Fibroblast of the conjunctiva (primary cell): ENCODE data around the gene TFF2.

Experiments
- DNase-seq: peaks from one replicate; pipeline ENCODE4 v3.0.0-alpha.2; 2010; ENCODE audit warnings: low read depth

The TFF2 gene, protein sequence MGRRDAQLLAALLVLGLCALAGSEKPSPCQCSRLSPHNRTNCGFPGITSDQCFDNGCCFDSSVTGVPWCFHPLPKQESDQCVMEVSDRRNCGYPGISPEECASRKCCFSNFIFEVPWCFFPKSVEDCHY

GRCh38 chr21:42350927-42351426 is at the start of gene TFF2:
Gene TFF2 (minus strand): TSS chr21:42350994. CDS start chr21:42350957, 37 bp downstream.
- no peak for DNase-seq

DNA sequence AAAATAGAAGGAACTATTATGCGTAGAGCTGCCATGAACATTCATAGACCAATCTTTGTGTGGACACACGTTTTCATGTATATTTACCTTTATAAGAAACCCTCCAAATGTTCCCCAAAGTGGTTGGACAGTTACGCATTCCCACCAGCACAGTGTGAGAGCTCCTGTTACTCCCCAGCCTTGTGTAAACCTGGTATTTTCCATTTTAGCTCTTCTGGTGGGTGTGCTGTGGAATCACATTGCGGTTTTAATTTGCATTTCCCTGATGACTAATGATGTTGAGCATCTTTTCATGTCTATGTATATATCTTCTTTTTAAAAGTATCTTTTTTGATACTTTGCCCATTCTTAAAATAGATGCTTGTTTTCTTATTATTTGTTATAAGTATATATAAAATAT is 49.7 kb upstream of the TFF2 start:
- no peak for DNase-seq

DNA sequence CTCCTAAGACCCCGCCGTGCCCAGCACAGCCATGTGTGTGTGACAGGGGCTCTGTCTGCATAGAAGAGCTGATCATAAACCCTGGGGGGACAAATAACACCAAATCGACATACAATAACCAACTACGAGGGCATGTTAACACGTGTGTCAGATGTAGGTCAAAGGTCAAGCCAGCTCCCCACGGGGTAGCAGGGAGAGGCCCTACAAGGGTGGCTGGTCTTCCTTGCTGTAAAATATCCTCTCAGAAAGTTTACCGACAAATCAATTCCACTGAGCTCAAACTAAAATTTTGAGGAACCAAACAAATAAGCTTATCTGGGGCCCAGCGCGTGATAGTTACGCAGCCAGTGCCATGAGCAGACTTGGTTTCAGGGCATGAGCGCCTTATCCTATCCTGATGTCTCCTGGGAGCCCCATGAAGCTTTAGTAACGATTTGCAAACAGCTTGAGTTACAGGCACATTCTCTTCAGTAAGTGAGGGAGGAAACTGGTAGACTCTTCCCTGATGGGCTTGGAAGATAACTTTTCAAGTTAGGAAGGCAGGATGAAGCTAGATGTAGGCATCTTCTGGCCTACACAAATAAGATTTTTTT is 47.7 kb upstream of the TFF2 start:
- no peak for DNase-seq

DNA sequence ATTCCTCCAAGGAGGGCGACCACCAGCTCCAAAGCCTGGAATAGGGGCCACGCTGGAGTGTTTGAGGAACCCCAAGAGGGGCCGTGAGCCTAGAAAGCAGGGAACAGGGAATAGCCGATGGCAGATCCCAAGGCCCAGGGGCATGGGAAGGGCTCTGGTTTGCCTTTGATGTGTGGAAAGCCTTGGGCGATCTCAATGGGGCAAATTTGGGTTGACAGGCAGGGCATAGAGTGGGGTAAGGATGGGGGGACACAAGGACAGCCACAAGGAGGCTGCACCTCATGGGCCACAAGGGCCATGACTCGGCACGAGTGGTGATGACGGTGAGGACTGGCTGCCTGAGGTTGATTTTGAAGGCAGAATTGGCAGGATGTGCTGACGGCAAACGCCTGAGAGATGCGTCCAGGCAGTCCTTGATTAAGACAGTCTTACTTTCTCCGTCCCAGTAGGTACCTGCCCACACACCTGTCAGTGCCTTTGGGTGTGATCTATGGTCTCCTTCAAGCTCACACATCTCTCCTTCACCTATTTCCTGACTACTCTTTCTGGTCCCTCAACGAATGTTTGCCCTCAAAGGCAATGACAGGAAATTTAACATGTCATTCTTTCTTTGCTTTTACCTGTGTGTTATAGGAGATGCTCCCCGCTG is 47.1 kb upstream of the TFF2 start:
- no peak for DNase-seq

DNA sequence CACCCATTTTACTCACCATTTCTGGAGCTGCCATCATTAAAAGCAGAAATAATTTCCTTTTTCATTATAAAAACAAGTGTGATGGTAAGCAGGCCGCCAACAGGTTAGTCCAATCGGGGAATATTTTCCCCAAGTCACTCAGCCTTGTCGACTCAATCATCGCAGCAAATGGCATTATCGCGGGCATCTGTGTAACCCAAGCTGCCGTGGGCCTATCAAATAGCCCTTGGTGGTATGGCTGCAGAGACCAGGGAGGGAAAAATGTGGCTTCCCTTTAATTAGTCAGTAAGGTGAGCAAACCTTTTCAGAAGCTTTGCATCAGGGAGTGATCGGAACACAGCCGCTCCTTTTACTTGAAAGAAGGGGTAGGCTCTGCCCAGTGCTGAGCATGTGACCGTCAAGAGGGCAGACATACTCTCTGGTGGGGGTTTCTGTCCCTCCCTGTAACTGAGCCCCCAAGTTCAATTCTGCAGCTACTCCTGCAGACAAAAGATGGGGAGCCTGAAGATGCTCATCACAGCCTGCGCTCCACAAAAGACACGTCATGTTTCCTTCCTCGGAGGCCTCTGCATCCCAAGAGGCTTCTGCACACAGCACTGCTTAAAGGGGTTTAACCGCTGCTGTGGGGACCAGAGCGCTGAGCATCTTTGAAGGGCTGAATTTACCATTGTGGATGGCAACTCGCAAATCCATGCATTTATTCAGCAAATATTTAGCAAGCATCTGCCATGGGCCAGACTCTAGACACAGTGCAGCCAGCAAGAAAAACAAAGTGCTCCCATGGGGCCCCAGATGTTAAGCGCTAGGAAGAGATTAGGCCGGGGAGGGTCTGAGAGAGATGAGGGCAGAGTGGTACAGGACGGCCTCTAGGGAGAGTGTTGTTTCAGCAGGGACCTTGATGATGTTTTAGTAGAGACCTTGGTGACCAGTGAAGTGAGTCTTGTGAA is 46.3 kb upstream of the TFF2 start:
- DNase-seq: no peak

DNA sequence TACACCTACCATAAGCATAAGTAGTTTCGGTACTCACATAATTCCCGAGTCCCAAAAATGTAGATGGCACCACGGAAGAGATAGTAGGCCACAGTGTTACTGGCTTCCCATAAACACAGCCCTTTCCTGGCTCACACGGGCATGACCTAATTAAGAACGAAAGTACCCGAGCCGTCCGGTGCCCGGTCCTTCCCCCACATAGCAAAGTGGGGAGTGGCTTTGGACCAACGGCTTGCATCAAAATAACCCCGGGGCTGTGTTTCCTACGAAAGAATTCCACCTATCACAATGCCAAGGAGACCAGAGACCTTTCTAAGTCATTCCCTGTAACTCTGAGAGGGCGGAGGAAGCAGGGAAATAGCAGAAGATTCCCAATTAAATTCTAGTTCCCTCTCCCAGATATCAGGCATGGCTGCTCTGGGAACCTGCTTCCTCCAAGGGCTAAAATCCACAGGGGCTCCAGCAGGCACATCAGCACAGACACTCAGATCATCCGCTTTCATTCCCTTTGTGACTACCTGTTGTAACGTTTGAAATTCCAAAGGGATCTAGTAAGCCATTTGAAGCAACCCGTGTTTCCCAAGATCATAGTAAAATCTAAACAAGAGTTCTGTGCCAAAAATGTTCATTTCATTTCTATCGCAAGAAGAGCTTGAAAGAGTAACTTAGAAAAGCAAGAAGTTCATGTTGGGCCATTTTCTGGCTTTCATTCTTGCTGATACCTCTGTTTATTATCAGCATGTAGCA is 45.3 kb upstream of the TFF2 start, which contains the start of gene TMPRSS3:
Gene TMPRSS3, minus strand, starts transcription at position 148 of the 747 bp plus-strand sequence. CDS start 635 bp downstream, outside the sequence.
- DNase-seq: no peak

GRCh38 chr21:42395302-42395701 is 44.5 kb upstream of the TFF2 start:
- DNase-seq: no peak

DNA sequence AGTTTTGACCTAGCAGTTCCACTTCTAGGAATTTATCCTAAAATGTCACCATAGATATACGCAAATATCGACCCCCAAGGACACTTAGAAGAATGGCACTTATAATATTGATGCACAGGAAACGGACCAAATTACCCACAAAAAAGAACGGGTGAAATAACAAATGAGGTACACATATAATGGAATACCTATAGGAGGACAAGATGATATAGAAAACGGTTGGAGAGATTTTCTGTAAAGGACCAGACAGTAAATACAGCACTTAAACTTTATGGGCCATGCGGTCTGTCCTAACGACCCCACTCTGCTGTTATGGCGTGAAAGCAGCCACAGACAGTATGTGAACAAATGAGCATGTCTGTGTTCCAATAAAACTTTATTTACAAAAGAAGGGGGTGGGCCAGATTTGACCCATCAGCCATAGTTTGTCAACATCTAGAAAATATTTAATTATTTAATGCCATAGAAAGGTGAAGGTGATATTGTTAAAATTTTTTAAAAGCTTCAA is 42.7 kb upstream of the TFF2 start:
- DNase-seq: no peak

GRCh38 chr21:42392731-42393442 is 42.1 kb upstream of the TFF2 start:
- no peak for DNase-seq

GRCh38 chr21:42391297-42391696 is 40.5 kb upstream of the TFF2 start:
- no peak for DNase-seq

DNA sequence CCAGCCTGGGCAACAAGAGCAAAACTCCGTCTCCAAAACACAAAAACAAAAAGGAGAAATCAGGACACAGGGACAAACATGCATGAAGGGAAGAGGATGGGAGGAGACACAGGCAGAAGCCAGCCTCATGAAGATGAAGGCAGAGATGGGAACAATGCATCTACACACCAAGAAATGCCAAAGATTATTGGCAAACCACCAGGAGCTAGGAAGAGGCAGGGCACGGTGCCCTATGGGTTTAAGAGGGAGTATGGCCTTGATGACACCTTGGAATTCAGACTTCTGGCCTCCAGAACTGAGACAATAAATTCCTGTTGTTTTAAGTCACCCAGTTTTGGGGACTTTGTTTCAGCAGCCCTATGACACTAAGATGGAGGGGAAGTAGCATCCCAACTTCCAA is 39.9 kb upstream of the TFF2 start:
- DNase-seq: no peak

DNA sequence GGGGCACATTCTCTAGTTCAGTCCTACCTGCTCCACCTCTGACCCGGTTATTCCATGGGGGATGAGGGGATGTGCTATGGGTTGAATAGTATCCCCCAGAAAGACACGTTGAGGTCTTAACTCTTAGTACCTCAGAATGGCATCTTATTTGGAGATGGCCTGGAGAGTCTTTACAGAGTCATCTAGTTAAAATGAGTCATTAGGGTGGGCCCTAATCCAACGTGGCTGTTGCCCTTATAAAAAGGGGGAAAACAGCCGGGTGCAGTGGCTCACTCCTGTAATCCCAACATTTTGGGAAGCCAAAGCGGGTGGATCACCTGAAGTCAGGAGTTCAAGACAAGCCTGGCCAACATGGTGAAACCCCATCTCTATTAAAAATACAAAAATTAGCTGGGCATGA is 39.4 kb upstream of the TFF2 start:
- no peak for DNase-seq

GRCh38 chr21:42389449-42389835 is 38.6 kb upstream of the TFF2 start:
- no peak for DNase-seq

DNA sequence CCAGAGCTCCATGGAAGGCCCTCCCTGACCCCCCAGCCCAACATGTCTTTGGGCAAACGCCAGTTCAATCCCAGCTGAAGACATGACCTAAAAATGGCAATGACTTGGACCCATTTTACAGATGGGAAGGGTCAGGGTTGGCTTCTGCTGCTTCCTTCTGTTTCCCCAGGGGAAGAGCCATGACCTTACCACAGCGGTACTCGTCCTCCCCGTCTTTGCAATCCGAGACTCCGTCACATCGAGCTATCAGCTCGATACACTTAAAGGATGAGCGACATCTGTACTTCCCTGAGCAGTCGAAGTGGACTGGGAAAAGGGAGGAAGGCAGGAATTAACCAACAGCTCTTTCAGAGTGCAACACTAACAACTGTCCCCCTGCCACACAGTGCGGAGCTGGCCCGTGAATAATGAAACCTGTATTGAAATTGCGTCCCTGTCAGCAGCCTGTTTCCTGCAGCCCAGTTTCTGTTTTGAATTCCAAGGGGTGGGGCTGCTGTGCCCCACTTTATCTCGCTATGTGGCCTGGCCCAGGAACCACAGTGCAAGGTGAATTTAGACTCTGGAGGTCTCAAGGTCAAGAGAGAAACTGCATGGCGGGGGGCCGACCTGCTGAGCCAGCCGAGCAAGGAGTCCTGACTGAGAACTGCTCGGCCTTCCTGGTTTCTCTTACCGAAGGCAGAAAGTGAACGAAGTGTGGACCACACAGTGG is 38.1 kb upstream of the TFF2 start:
- DNase-seq: no peak

GRCh38 chr21:42387843-42388340 is 37.1 kb upstream of the TFF2 start:
- DNase-seq: no peak

- DNase-seq: no peak
Observed at GRCh38 chr21:42387164-42387563, 36.4 kb upstream of the TFF2 start.

GRCh38 chr21:42386034-42386591 is 35.3 kb upstream of the TFF2 start:
- DNase-seq: no peak

DNA sequence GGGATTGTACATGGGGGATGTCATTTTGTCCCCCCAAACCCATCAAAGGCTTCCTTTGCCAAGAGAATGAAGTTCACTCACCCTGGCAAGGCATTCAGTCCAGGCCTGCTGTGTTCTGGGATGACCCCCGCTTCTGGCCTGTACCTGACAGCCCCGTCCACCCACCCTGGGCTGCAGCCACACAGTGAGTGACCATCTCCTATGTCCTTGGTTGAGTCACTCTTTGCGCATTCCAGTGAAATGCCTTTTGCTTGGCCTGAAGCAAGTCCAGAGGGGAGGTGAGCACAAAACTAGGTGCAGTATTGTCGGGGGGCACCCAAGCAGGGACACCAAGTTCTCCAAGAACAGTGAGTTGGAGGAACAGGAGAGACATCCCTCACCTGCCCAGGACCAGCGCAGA is 34.8 kb upstream of the TFF2 start:
- DNase-seq: no peak

- no peak for DNase-seq
Observed at GRCh38 chr21:42384989-42385388, 34.2 kb upstream of the TFF2 start.
